IMR-90 (cell line): ENCODE data around the gene APOC1.

Experiments
- CTCF ChIP-seq: conservative IDR thresholded peaks from 2 replicates; pipeline ENCODE4 v1.5.1; 2012; ENCODE audit warnings: mild to moderate bottlenecking, low read depth, low read length, improper control_type of control experiment
- FOS ChIP-seq: fragments of 150-350 bp; IDR thresholded peaks from 2 replicates; pipeline ENCODE4 v1.6.1; 2016; ENCODE audit warnings: low read depth, low read length
- MAFK ChIP-seq: IDR thresholded peaks from 2 replicates; pipeline ENCODE4 v1.6.1; 2012; ENCODE audit warnings: low read depth, low read length, improper control_type of control experiment
- POLR2A ChIP-seq: IDR thresholded peaks from 2 replicates; pipeline ENCODE4 v1.6.1; 2012; ENCODE audit warnings: mild to moderate bottlenecking, low read depth, low read length

DNA sequence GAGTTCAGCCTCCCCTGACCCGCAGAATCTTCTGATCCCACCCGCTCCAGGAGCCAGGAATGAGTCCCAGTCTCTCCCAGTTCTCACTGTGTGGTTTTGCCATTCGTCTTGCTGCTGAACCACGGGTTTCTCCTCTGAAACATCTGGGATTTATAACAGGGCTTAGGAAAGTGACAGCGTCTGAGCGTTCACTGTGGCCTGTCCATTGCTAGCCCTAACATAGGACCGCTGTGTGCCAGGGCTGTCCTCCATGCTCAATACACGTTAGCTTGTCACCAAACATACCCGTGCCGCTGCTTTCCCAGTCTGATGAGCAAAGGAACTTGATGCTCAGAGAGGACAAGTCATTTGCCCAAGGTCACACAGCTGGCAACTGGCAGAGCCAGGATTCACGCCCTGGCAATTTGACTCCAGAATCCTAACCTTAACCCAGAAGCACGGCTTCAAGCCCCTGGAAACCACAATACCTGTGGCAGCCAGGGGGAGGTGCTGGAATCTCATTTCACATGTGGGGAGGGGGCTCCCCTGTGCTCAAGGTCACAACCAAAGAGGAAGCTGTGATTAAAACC lies 9.9 kb upstream of the APOC1 start:
- TF ChIP-seq CTCF (no peak), POLR2A (no peak), MAFK (no peak), FOS (no peak)
